Measurements from ENCODE around the gene SYAP1. TPM values are rescaled to one million over a fixed set of nuclear protein-coding genes. Genes with fewer than 3 reads are reported as not detected.

Gene SYAP1
- total and polyA plus RNA-seq, 2 donors (not counting 1 experiment from before 2014, with no cell fraction given), result 3.5 to 18.3 TPM

- intact Hi-C loops (cut with micrococcal nuclease), result no loop called here
- POLR2A ChIA-PET, result no interaction called here
- no CpG with 5 or more reads among the region's 5 CpGs for WGBS (ENCODE audit: insufficient coverage)
Measured at GRCh38 chrX:16748425-16748824, 29.0 kb downstream of the SYAP1 start.

GRCh38 chrX:16750136-16750535 lies 30.7 kb downstream of the SYAP1 start:
- Histone ChIP-seq H3K4me1 (ENCODE audit: control insufficient read depth in 2 of 2, insufficient read depth in 2 of 2, low read length in 2 of 2) (no peaks in the 10 kb centered on the region), H3K9ac (ENCODE audit: low read length) (no peak overlapping the region), H3K9me3 (ENCODE audit: control extremely low read depth in 1 of 3, control insufficient read depth in 2 of 3, insufficient read depth in 1 of 3, low read length in 2 of 3) (no peaks in the 10 kb centered on the region), H3K79me2 (ENCODE audit: control insufficient read depth, insufficient read depth, low read length) (no peaks in the 10 kb centered on the region), H4K20me1 (ENCODE audit: control insufficient read depth, insufficient read depth, low read length, poor library complexity, severe bottlenecking) (no peaks in the 10 kb centered on the region), H3K36me3 (replicated peaks in 1 of 2; ENCODE audit: control extremely low read depth in 1 of 2, control insufficient read depth in 1 of 2, extremely low read depth in 1 of 2, insufficient read depth in 2 of 2, low read length in 1 of 2) (peaks cover 8 to 19% of the 10 kb centered on the region in 2 experiments), H3K4me2 (replicated peaks; ENCODE audit: low read depth, low read length, poor library complexity, severe bottlenecking) (no peak overlapping the region), H2AFZ (ENCODE audit: insufficient read depth, low read depth, low read length, poor library complexity, severe bottlenecking) (no peak overlapping the region), H3K27ac (ENCODE audit: low read length in 2 of 2) (no peak overlapping the region), H3K4me3 (ENCODE audit: control extremely low read depth in 1 of 5, extremely low read depth in 1 of 5, insufficient read depth in 1 of 5, low read depth in 2 of 5, low read length in 4 of 5) (no peak overlapping the region), H3K27me3 (replicated peaks in 1 of 4; ENCODE audit: control extremely low read depth in 1 of 4, control insufficient read depth in 3 of 4, insufficient read depth in 4 of 4, low read length in 3 of 4) (no peaks in the 10 kb centered on the region)
- POLR2A ChIA-PET, result no interaction called here
- no peak for TF ChIP-seq CTCF (IDR thresholded peaks at IDR 0.05)
- no peak for TF ChIP-seq EZH2 (IDR thresholded peaks at IDR 0.05; ENCODE audit: borderline replicate concordance, insufficient read depth, low read depth, low read length, poor library complexity, severe bottlenecking)
- no peak for ATAC-seq (ENCODE audit: low read depth)
- intact Hi-C loops (cut with micrococcal nuclease), result no loop called here
- H3K9me3 Mint-ChIP-seq (ENCODE audit: insufficient read depth), result no peaks in the 10 kb centered on the region
- H3K27me3 Mint-ChIP-seq, result no peaks in the 10 kb centered on the region
- no peak overlapping the region for H3K4me3 Mint-ChIP-seq
- H3K27ac Mint-ChIP-seq, result no peak overlapping the region
- no peak for DNase-seq
- H3K4me1 Mint-ChIP-seq, result no peaks in the 10 kb centered on the region
- WGBS (ENCODE audit: insufficient coverage), result no CpG with 5 or more reads among the region's 7 CpGs
- CTCF ChIA-PET, result no interaction called here

More at GRCh38 chrX:16748425-16748824, 29.0 kb downstream of the SYAP1 start:
- ATAC-seq (ENCODE audit: low read depth), result no peak
- no peaks in the 10 kb centered on the region for H3K4me1 Mint-ChIP-seq
- Histone ChIP-seq H2AFZ (ENCODE audit: insufficient read depth, low read depth, low read length, poor library complexity, severe bottlenecking) (no peak overlapping the region), H3K4me2 (replicated peaks; ENCODE audit: low read depth, low read length, poor library complexity, severe bottlenecking) (no peak overlapping the region), H3K27me3 (replicated peaks in 1 of 4; ENCODE audit: control extremely low read depth in 1 of 4, control insufficient read depth in 3 of 4, insufficient read depth in 4 of 4, low read length in 3 of 4) (no peaks in the 10 kb centered on the region), H3K27ac (ENCODE audit: low read length in 2 of 2) (no peak overlapping the region), H3K9ac (ENCODE audit: low read length) (no peak overlapping the region), H4K20me1 (ENCODE audit: control insufficient read depth, insufficient read depth, low read length, poor library complexity, severe bottlenecking) (no peaks in the 10 kb centered on the region), H3K4me3 (ENCODE audit: control extremely low read depth in 1 of 5, extremely low read depth in 1 of 5, insufficient read depth in 1 of 5, low read depth in 2 of 5, low read length in 4 of 5) (no peak overlapping the region), H3K79me2 (ENCODE audit: control insufficient read depth, insufficient read depth, low read length) (no peaks in the 10 kb centered on the region), H3K9me3 (ENCODE audit: control extremely low read depth in 1 of 3, control insufficient read depth in 2 of 3, insufficient read depth in 1 of 3, low read length in 2 of 3) (no peaks in the 10 kb centered on the region), H3K36me3 (replicated peaks in 1 of 2; ENCODE audit: control extremely low read depth in 1 of 2, control insufficient read depth in 1 of 2, extremely low read depth in 1 of 2, insufficient read depth in 2 of 2, low read length in 1 of 2) (peaks cover 5 to 31% of the 10 kb centered on the region in 2 experiments), H3K4me1 (ENCODE audit: control insufficient read depth in 2 of 2, insufficient read depth in 2 of 2, low read length in 2 of 2) (no peaks in the 10 kb centered on the region)
- CTCF ChIA-PET, result no interaction called here
- DNase-seq, result no peak
- no peak overlapping the region for H3K27ac Mint-ChIP-seq
- no peak overlapping the region for H3K4me3 Mint-ChIP-seq
- no peaks in the 10 kb centered on the region for H3K9me3 Mint-ChIP-seq (ENCODE audit: insufficient read depth)
- no peak for TF ChIP-seq CTCF (IDR thresholded peaks at IDR 0.05)
- no peak for TF ChIP-seq EZH2 (IDR thresholded peaks at IDR 0.05; ENCODE audit: borderline replicate concordance, insufficient read depth, low read depth, low read length, poor library complexity, severe bottlenecking)
- H3K27me3 Mint-ChIP-seq, result no peaks in the 10 kb centered on the region

Measured in B cell (primary cell).